Gastrocnemius medialis (tissue), 4 donors: ENCODE measurements around the gene CARD11.

Experiments used
- POLR2A ChIP-seq, 2 donors: fragments of 450-650 bp; IDR thresholded peaks; one replicate each; pipeline ENCODE4 v1.6.1; 2017; ENCODE audit warnings: antibody characterized with exemption in 2 of 2, mild to moderate bottlenecking in 2 of 2, moderate library complexity in 2 of 2
- TF ChIP-seq, protein P1 (sequence below), 5 experiments: fragments of 450-650 bp in 3 of 5; fragments of 200-600 bp in 2 of 5; sonication (generic) in 2 of 5; IDR thresholded peaks in 4 of 5; conservative IDR thresholded peaks in 1 of 5; 1 replicate in 4 of 5; 2 replicates in 1 of 5; pipeline ENCODE4 v1.5.1; 2016 to 2019; ENCODE audit warnings: antibody characterized with exemption in 5 of 5, mild to moderate bottlenecking in 3 of 5, moderate library complexity in 3 of 5

GRCh38 chr7:2909043-2909442 is 134.6 kb downstream of the CARD11 start:
- TF ChIP-seq, protein P1, sequence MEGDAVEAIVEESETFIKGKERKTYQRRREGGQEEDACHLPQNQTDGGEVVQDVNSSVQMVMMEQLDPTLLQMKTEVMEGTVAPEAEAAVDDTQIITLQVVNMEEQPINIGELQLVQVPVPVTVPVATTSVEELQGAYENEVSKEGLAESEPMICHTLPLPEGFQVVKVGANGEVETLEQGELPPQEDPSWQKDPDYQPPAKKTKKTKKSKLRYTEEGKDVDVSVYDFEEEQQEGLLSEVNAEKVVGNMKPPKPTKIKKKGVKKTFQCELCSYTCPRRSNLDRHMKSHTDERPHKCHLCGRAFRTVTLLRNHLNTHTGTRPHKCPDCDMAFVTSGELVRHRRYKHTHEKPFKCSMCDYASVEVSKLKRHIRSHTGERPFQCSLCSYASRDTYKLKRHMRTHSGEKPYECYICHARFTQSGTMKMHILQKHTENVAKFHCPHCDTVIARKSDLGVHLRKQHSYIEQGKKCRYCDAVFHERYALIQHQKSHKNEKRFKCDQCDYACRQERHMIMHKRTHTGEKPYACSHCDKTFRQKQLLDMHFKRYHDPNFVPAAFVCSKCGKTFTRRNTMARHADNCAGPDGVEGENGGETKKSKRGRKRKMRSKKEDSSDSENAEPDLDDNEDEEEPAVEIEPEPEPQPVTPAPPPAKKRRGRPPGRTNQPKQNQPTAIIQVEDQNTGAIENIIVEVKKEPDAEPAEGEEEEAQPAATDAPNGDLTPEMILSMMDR (IDR thresholded peaks at IDR 0.05 in 4 of 5, conservative IDR thresholded peaks at IDR 0.05 in 1 of 5), result no peak
- TF ChIP-seq POLR2A (IDR thresholded peaks at IDR 0.05), result no peak
